ENCODE results near the gene CPM.
"Not testable (repeated sequence)": the region's sequence is repeated elsewhere in the genome, so short reads cannot be mapped to it uniquely, and the experiment has no call there.

CPM gene

GRCh38 chr12:68846811-68847210 lies 86.2 kb downstream of the CPM start:
- no peak for DNase-seq

GRCh38 chr12:68844788-68845695 lies 87.9 kb downstream of the CPM start:
- no peak for DNase-seq

DNA sequence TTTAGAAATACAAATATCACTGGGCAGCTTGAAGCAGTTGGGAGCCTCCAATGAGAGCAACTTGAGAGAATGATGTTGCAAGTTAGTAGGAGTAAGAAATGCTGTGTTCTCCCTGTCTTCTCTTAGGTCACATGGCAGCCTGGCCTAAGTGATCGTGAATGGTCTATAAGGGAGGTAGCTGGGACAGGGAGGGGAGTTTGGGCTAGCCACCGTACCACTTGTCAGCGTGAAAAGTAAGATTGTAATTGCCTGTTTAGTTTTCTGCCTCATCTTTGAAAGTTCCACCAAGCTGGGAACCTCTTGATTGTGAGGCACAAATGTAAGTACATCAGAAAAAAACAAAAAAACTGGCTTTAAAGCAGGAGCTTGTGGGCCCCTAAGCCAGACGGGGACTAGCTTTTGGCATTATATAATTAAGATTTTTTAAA lies 88.6 kb downstream of the CPM start:
- no peak for DNase-seq

GRCh38 chr12:68842784-68843567 lies 90.0 kb downstream of the CPM start:
- DNase-seq = no peak

GRCh38 chr12:68842123-68842522 lies 90.8 kb downstream of the CPM start:
- DNase-seq = no peak

- no peak for DNase-seq
Measured at GRCh38 chr12:68841717-68842116, 91.3 kb downstream of the CPM start.

GRCh38 chr12:68841175-68841574 lies 91.8 kb downstream of the CPM start:
- DNase-seq = not testable (repeated sequence)

- DNase-seq = no peak
Measured at GRCh38 chr12:68839183-68840147, 93.5 kb downstream of the CPM start.

DNA sequence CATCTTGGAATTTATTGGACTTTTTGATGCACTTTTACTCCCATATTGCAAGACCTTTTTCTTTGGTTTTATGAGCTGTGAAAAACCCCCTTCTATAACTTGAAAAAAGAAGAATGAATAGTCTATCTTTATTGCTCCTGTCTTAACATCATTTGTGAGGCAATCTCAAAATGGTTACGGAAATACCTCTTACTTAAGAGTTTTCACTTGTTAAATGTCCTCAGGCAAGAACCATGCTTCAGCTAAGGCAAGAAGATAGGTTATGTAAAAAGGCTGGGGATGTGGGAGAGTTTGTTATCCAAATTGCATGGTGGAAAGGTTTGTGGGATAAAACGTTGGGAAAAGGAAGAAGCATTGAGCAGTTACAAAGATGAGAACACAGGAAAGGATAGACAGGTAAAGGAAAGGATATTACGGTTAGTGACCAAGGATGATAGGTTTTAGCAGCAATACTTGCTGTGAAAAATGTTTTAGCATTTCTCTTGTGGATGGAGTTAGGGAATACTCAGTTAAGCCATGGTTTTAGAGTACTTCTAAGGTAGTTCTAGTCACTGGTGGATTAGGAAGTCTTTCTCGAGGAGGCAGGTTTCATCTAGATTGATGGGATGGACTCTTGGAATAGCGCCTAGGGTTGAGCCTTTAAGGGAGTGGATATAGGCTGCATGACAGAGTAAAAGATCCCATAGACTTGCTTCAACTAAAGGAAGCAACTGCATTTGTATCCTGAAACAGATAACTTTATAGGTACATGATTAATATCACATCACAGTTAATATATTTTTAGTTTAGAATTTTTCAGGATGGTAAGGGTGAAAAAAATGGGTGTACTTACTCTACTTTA lies 94.7 kb downstream of the CPM start:
- DNase-seq = no peak

DNA sequence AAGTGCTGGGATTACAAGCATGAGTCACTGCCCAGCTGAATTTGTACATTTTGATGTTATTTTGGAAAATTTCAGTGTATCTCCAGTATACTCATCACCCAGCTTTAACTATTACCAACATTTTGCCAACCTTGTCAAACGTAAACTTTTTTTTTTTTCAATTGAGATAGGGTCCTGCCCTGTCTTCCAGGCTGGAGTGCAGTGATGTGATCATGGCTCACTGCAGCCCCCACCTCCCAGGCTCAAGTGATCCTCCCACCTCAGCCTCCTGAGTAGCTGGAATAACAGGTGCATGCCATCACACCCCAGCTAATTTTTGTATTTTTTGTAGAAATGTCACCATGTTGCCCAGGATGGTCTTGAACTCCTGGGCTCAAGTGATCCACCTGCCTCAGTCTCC lies 95.8 kb downstream of the CPM start:
- no peak for DNase-seq

GRCh38 chr12:68835333-68835908 lies 97.5 kb downstream of the CPM start:
- DNase-seq = no peak

DNA sequence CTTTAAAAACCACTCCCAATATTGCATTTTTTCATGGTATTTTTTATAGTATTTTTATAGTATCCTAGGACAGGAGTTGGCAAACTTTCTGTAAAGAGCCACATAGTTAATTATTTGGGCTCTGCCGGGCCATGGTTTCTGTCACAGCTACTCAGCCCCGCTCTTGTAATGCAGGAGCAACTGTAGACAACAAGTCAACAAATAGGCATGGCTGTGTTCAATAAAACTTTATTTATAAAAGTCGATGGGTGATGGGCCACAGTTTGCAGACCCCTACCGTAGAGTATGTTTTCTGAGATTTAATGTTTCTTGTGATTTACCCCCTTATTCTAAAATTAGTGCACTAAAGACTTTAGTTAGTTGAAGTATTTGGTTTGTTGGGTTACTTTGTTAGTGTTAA lies 99.5 kb downstream of the CPM start:
- no peak for DNase-seq

GRCh38 chr12:68832504-68832867 lies 100.5 kb downstream of the CPM start:
- DNase-seq = no peak

- no peak for DNase-seq
Measured at GRCh38 chr12:68831751-68832503, 101.0 kb downstream of the CPM start.

DNA sequence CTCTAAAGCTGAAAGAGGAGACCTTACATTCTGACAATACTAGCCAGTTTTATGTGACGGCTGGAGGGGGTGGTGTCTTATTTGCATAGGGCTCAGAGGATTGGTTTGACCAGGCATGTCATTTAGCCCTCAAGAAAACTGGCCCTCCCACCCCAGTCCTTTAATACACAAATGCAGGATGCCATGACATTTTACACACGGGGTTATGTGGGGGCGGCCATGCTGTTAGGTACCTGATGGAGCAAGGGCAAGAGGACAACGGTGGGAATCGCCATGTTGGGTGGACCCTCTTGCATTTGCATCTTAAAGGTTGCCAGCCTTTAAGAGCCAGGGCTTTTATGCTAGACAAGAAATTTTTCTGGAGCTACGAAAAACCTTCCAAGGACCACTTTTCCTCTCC lies 101.7 kb downstream of the CPM start:
- DNase-seq = no peak

GRCh38 chr12:68828672-68829068 lies 104.3 kb downstream of the CPM start:
- DNase-seq = no peak

DNA sequence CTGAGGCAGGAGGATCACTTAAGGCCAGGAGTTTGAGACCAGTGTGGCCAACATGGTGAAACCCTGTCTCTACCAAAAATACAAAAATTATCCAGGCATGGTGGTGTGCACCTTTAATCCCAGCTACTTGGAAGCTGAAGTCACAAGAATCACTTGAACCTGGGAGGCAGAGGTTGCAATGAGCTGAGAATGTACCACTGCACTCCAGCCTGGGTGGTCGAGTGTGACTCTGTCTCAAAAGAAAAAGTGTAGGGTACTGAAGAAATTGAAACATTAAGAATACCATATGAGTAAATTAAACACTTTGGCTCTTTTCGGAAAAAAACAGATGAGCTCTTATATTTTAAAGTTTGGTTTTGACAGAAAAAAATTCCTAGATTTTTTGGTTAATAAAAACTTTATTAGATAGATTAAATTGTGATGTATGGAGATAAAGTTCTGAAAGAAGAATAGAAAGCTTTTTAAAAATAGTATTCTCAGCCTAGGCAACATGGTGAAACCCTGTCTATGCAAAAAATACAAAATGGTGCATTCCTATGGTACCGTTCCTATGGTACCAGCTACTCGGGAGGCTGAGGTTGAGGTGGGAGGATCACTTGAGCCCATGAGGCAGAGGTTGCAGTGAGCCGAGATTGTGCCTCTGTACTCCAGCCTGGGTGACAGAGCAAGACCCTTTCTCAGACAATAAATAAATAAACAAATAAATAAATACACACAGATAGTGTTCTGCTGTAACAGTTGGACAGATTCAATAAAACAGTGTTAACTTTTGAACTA lies 104.9 kb downstream of the CPM start:
- no peak for DNase-seq

DNA sequence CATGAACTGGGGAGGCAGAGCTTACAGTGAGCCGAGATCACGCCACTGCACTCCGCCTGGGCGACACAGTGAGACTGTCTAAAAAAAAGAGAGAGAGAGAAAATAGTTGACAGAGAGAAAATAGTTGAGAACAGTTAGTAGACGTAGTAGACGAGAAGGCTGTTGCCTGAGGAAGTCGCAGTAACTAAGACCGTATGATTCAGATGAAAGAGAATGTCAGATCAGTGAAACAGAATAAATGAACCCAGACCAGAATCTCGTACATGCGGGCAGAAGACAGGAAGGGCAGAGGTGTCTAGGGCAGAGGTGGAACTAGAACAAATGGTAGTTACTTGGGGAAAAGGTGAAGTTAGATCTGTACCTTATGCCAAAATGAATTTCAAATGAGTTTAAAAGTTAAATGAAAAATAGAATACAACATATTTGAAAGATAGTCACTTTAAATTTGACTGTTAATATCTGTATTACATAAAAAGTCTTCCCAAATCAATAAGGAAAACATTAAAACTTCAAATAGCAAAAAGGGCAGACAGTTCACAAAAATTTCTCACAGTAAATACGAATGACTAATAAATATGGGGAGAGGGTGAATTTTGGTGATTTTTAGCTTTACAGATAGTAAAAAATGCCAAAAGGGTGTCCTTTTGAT lies 107.3 kb downstream of the CPM start:
- no peak for DNase-seq

GRCh38 chr12:68824597-68825250 lies 108.2 kb downstream of the CPM start:
- DNase-seq = no peak

All from NCI-H1694 treated with DMSO at 0.1 percent for 48 hours (cell line).